GM19372 (cell line): ENCODE results near the gene FILIP1L.

ENCODE experiments used
- ATAC-seq: cut with Tn5 transposase; IDR thresholded peaks from one replicate; pipeline ENCODE4 v1.9.1; 2021; ENCODE audit warnings: mild to moderate bottlenecking, low read depth, moderate library complexity; ENCODE audit not compliant: unreplicated experiment

Gene FILIP1L

DNA sequence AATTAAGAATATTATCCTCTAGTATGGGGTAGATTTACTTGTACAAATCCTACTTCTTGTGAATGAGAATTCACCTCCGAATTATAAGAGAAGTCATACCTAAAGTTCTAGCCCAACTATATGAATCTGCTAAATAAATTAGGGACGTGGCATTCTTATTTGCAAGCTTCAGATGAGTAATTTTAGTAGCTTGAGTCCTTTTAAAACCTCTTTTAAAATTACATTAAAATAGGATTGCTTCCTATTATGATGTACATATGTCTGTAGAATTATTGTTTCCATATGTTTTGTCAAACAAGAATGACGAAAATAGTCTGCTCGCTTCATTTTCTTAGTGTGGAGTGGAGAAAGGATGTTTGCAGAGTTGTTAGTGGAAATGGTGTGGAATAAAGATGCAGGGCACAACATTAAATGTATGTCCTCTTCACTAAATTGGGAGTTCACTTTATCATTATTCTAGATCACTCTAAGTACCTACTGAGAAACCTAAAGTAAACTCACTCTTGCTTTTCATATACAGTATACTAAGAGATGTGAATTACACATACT is 237.2 kb downstream of the FILIP1L start:
- no peak for ATAC-seq

DNA sequence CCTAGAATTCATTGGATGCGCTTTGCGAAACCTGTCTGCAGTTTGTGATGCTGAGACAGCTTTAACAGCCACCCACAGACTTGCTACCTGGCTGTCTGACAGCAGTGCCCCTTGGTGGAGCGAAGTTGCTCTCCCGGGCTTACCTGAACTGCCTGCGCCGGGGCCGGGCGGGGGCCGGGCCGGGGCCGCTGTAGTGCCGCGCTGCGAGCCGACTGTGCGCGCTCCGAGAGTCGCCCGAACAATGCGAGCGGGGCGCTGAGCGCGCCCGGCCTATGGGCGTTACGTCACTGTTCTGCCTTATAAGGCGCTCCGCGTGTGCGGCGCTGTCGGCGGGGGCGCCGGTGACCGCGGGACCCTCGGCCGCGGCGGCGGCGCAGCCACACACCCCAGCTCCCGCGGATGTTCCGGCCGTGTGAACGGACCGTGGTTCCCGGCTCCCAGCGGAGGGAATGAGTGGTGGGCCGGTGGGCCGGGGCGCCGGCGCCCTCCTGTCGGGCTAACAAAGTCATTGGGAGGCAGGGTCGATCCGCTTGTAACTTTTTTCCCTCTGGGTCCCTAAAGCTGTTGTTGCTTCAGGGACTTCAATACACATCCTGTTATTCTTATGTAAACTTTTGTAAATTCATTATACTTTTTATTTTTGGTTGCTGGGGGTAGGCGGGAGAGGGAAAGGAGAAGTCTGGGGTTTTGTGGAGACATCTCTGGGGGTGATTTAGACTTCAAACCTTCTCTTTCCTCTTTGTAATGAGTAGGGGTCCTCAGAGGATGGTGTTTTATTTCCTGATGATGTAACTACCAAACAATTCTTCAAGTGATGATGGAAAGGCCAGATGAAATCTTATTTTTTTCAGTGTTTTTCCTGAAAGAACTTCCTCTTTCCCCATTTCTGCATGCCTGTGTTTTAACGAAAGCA is 238.1 kb downstream of the FILIP1L start:
- ATAC-seq: peak; percentile 85

DNA sequence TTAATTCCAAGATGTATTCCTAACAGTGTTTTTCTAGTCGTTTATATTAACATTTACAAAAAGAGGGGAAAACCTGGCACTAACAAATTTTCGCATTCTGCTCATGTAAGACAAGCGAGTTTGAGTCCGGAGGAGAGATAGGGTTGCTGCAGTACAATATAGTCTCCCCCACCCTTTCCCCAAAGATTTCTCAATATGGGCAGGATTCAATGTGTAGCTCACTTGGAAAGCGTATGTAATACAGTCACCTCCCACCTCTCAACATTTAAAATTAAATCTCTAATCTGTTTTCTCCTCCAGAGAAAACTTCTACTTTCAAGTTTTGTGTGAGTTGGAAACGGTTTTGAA is 238.7 kb downstream of the FILIP1L start:
- no peak for ATAC-seq

DNA sequence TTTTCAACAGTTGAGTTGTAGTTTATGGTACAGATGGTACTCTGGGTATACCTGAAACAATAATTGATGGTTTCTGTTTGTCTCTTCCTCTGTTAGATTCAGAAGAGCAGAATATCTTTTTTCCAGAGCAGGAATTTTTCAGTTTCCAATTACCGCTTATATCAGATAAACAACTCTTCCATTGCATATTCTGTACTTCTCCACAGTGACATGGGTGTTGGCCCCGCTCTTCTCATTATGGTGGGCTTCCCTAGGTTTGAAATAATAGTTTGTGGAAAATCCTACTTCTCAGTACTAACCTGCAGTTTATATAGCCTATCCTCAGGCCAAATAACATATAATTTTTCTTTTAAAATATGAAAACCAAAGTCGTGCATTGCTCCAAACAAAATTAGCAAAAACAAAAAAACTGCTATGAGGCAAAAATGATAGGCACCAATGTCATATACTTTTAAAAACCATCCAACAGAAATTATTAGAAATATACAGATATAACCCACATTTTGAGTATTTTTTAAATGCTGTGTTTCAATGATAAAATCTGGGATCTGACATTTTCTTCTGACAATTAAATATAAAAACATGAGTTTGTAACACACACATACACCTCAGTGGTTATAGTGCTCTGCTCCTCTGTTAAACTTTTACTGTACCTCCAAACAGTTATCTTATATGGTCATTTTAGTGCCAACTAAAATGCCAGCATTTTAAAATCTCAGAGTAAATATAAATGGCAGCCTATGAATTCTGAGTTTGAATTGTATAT is 239.9 kb downstream of the FILIP1L start:
- no peak for ATAC-seq

DNA sequence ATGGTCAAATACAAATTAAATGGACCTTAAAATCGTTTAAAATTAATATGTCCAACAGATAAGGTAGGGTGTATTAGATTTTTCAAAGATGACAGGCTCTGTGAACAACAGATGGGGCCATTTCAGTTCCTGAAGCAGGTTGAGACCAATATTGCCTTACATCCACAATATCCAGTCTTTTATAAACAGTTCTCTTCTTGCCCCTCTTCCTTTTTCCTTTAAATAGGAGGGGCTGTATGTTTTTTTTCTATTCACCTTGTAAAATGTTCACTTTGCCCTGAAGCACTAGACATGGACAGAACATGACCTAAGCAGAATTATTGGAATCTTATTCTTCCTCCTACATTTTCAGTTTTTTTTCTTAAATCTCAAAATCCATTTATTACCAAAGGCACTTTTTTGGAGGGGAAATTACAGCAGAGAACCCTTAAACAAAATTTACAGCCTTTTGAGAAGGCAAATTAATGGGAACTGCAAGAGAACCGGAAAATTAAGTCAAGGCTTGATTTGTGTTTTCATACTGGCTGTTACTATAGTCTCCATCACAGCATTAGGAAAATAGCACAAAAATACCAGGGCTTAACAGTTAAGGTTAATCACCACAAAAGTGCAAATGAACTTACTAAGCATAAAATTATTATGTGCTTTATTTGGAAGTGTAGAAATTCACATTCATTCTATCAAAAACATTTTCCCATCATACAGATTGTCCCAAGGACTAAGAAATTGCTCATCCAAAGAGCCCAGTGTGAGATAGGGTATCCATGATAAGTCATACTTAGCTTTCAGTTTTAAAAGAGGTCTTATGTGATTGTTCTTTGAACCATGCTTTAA is 240.8 kb downstream of the FILIP1L start:
- no peak for ATAC-seq

DNA sequence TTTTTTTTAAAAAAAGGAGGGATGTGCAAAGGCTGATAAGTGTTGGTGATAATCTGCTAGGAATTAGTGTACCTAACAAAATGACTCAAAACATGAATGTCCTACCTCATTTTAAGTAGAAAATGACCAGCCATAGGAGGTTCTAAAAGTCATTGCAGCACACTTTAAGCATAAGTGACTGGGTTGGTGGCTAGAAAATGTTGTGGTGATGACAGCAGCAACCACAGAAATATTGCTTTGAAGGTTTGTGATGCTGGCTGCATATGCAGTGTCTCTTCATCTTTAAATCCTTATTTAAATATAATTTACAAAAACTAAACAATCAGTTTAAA is 241.4 kb downstream of the FILIP1L start:
- ATAC-seq: peak; percentile 42

DNA sequence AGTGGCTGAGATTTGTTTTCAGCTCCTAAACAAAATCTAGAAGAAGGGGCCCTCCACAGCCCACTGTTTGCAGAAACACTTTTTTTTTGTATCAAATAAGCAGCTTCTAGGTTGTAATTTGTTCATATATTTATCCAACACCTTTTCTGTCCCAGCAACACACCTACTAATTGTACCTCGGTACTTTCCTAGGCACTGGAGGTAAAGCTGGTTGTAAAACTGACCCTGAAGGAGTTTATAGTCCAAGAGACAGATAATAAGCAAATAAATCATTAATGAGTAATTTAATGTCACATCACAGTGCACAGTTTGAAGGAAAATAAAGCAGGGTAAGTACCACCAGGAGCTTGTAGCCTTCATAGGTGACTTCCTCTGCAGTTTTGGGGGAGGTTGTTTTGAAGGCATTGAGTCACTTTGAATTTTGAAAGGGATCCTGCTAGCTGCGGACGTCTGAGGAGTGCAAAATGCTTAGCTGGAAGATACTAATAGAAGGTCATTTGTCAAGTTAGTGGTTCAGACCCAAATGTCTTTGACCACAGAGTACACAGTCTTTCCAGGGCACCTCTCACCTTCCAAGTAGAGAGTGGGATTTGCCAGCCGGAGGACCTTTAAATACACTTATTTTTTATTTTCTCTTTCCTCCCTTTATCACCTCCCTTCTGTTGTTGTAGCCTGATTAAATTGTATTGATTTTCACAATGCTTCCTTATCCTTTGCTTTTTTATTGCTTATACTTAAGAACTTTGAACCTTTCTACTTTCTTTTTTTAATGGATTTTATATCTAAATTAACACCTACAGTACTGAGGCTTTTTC is 242.9 kb downstream of the FILIP1L start:
- ATAC-seq: no peak

DNA sequence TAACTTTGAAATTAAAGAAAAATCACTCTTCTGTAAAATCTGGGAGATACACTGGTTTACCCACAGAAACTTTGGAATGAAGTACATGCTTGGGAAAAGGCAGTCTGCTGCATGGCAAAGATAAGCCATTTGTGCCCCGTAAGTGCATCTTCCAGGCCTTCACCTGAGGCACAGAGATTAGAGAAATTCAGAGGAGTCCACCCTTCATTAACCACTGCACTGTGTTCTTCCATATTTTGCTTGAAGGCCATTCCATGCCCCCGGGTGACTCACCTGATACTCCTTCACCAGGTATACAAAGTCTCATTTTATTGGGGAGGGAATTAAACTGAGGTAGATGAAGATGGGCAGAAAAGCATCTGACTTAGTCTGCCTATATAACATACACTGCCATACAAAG is 243.6 kb downstream of the FILIP1L start:
- no peak for ATAC-seq

DNA sequence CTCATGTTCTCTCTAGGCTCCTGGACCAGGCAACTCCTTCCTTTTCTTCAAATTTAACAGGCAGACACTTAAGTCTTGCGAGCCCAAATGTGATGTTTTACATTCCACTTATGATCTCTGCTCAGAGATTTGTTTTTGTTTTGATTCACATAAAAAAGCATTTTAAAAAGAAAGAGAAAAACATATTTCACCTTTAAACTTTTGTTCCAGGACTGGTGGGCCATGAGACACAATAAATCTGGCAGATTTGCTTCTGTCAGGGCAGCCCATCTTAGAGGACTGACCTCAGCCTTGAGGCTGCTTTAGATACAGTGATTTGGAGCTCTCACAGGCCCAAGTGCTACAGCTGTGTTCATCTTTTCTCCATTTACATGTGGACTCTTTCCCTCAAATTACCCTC is 244.7 kb downstream of the FILIP1L start:
- ATAC-seq: no peak

DNA sequence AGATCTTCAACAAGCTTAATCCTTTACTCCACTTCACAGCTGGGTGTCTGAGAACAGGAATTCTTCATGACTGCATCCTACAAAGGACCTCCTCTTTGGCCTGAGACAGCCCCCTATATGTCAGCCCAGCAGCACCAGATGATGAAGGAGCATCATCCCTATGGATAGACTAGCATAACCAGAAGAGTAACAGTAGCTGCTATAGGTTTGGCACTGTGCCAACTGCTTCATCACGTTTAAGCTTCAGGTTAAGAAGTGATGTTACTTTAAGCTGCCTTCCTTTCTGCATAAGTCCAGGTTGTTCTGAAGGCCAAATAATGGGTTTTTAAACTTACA is 246.0 kb downstream of the FILIP1L start:
- no peak for ATAC-seq

DNA sequence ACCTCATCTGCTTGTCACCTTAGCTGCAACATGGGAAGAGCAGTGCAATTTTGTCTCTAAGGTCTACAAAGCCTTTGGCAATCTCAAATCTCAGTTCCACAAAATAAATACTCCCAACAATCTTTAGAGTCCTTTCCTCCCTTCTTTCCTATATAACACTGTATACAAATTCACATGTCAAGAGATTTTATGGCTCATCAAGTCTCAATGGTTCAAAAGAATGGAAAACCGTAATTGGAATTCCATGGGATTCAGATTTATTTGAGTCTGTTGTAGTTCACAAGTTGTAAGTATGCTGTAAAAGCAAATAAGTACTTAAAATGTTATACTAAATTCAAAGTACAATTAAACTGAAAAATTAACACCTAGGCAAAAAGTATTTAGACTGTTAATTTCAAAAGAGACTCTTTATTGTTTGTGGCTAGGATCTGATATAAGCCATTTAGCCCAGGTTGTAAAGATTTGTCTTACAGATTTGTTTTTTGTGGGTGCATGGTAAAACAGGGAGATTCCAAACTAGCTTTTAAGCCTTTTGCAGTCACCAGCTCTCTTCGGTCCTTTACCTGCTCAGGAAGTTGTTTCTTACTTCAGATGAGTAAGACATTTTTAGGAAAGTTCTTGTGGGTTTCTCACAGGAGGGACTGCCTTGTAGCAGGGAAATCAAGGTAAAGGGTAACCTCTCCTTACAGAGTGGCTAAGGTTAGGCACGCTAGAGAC is 246.5 kb downstream of the FILIP1L start:
- ATAC-seq: no peak

DNA sequence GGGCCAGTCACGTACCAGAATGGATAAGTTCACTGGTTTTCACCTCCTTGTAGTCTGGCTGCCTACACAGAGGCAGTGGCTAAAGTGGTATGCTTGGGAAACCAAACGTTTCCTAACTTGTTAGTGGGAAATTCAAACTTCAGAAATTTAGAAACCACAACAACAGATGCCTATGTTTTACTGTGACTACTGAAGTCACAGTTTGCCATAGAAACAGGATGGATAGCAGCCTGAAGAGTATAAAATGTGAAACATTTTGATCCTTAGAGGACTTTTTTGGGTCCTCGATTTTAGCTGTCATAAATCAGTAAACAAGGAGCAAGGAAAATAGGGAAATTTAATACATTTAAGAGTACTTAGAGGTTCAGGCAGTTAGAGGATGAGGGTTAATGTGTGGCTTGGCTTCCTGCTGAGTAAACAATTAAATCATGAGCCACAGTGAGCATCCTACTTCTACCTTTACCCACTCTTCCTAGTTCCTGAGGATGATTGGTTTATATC is 248.0 kb downstream of the FILIP1L start:
- no peak for ATAC-seq

DNA sequence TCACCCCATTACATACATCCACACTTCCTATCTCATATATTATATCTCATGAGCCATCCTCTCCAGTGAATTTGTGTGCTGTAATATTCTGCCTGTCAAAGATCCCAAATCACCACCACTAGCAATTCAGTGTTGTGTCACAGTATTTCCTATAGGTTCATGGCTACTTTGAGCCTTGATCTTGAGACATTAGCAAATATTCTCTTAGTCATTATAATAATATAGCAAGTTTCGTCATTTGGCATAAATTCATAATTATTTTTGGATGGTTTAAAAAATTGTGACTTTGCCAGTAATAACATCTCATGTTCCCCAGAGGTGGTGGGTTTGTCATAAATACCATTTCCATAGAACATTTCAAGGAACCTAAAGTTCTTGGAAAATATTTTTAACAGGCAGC is 249.0 kb downstream of the FILIP1L start:
- ATAC-seq: no peak

DNA sequence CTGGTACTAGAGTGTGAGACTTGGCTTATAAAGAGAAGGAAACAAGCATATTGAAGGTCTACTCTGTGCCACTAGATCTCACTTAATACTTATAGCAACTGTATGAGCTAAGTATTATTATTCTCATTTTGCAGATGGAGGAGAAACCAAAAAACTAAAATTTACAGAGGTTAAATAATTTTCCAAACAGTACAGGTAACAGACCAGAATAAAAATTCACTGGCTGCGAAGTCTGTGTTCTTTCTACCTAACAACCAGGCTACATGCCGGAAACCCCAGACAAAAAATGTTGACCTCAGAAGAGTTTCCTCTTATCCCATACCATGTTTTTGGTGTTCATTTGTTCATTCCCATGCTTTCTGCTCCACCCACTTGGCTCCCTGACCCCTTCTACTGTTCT is 250.0 kb downstream of the FILIP1L start:
- no peak for ATAC-seq

DNA sequence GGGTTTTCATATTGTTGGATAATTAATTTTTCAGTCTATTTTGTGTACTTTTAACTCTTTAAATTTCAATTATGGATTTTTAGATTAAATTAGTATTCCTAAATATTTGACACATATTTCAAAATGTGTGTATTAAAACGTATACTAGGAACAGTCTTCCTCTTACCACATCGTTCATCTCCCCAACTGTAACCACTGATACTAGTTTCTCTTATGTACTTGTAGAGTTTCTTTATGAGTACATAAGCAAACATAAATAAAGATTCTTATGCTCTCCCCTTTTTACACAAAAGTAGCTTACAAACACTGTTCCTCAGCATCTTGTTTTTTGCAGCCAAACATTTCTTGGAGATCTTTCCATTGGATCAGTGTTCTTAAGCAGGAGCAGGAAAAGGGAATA is 250.7 kb downstream of the FILIP1L start:
- ATAC-seq: no peak

DNA sequence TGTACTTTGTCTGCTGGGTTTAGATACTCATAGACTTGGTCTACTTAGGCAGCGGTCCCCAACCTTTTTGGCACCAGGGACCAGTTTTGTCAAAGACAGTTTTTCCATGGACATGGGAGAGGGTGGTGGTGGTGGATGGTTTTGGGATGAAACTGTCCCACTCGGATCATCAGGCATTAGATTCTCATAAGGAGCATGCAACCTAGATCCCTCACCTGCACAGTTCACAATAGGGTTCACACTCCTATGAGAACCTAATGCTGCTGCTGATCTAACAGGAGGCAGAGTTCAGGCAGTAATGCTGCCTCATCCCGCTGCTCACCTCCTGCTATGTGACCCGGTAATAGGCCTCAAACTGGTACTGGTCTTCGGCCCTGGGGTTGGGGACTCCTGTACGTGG is 251.3 kb downstream of the FILIP1L start:
- no peak for ATAC-seq

DNA sequence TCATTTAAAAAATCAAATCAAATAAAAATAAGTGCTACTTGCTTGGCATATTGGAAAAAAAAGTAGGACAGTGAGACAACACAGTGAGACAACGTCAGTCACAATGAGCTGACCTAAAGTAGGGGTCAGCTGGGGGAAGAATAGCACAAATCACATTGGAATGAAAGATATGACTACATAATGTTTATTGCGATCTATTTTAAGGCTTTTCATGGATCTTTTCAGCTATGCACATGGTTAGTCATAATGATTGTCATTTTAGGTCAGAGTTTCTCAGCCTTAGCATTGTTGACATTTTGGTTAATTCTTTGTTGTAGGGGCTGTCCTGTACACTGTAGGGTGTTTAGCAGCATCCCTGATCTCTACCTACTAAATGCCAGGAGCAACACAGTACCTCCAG is 252.1 kb downstream of the FILIP1L start:
- ATAC-seq: no peak

DNA sequence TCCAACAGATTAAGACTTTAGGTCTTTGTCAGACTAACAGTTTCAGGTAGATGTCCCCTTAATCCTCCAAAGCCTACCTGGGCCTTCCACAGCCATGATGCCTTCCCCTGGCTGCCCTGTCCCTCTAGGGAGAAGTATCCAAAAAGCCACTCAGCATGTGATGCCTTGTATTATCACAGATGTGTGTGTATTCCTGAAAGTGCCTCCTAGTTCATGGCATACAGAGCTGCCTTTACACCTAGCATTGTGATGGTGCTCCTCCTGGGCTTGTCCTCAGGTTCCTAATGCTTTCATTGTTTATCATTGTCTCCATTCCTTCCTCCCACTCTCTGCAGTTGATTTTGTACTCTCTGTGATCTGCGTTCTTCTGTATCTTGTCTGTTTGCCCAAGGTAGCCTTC is 253.1 kb downstream of the FILIP1L start:
- no peak for ATAC-seq

DNA sequence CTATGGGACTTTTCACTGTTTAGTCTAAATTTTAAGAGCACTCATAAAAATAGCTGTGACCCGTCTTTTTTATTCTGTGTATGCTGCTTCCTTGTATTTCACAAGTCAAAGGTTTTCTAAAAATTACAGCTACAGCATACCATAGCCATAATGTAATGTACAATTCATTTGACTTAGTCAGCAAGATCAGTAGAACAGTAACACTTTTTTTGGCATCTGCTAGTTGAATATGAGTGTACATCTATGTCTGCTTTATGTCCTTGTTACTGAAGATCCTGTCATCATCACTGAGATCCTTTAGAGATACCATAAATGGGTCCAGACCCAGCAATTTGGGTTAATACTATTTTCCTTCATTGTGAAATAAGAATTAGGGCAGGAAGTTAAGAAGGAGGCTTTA is 254.5 kb downstream of the FILIP1L start:
- no peak for ATAC-seq
